Breast epithelium (tissue), 3 donors: ENCODE results near the gene ZPBP2.

Source experiments
- CTCF ChIP-seq, 3 donors: fragments of 450-650 bp; IDR thresholded peaks; one replicate each; pipeline ENCODE4 v1.5.1; 2016 to 2017; ENCODE audit warnings: antibody characterized with exemption in 3 of 3, mild to moderate bottlenecking in 3 of 3, moderate library complexity in 3 of 3
- POLR2A ChIP-seq: fragments of 450-650 bp; IDR thresholded peaks from one replicate; pipeline ENCODE4 v1.6.1; 2016; ENCODE audit warnings: antibody characterized with exemption, mild to moderate bottlenecking, moderate library complexity
- POLR2AphosphoS5 ChIP-seq, 3 donors: sonication (generic); formaldehyde crosslinking; IDR thresholded peaks; one replicate each; pipeline ENCODE4 v1.6.1; 2017; ENCODE audit warnings: antibody characterized with exemption in 3 of 3

DNA sequence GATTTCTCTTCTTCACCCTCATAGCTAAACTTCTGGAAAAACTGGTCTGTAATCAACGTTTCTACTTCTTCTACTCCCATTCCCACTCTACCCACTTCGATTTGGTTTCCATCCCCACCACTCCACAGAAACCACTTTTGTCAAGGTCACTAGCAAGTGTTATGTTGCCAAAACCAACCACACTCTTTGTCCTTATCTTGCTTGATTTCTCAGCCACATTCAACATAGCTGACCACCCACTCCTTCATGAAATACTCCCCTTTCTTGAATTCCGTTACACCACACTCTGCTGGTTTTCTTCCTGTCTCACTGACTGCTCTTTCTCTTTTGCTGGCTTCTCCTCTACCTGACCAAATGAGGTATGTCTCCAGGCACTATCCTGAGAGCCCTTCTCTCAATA lies 15.8 kb upstream of the ZPBP2 start:
- TF ChIP-seq CTCF (IDR thresholded peaks at IDR 0.05) (no peak), POLR2A (no peak), POLR2AphosphoS5 (IDR thresholded peaks at IDR 0.05) (no peak)
